ENCODE data around the gene FN3K.
"Not testable (repeated sequence)": the region's sequence is repeated elsewhere in the genome, so short reads cannot be mapped to it uniquely, and the experiment has no call there.

The FN3K gene

GRCh38 chr17:82740906-82741759 lies 5.7 kb downstream of the FN3K start:
- H3K4me3 ChIP-seq (ENCODE audit: low read length) = no peak overlapping the region
- no peak for TF ChIP-seq ZNF274 (IDR thresholded peaks at IDR 0.05; ENCODE audit: low read depth, low read length)

GRCh38 chr17:82743344-82744219 lies 8.2 kb downstream of the FN3K start:
- H3K4me3 ChIP-seq (ENCODE audit: low read length) = no peak overlapping the region
- no peak for TF ChIP-seq ZNF274 (IDR thresholded peaks at IDR 0.05; ENCODE audit: low read depth, low read length)

GRCh38 chr17:82744736-82745135 lies 9.3 kb downstream of the FN3K start:
- not testable (repeated sequence) for H3K4me3 ChIP-seq (ENCODE audit: low read length)

GRCh38 chr17:82745524-82745923 lies 10.1 kb downstream of the FN3K start:
- H3K4me3 ChIP-seq (ENCODE audit: low read length) = no peak overlapping the region
- no peak for TF ChIP-seq ZNF274 (IDR thresholded peaks at IDR 0.05; ENCODE audit: low read depth, low read length)

GRCh38 chr17:82748756-82749155 lies 13.3 kb downstream of the FN3K start:
- TF ChIP-seq ZNF274 (IDR thresholded peaks at IDR 0.05; ENCODE audit: low read depth, low read length) = no peak
- no peak overlapping the region for H3K4me3 ChIP-seq (ENCODE audit: low read length)

GRCh38 chr17:82750241-82750908 lies 15.0 kb downstream of the FN3K start:
- TF ChIP-seq ZNF274 (IDR thresholded peaks at IDR 0.05; ENCODE audit: low read depth, low read length) = no peak
- no peak overlapping the region for H3K4me3 ChIP-seq (ENCODE audit: low read length)

GRCh38 chr17:82751171-82751570 lies 15.8 kb downstream of the FN3K start:
- H3K4me3 ChIP-seq (ENCODE audit: low read length) = peak overlapping the region; percentile 72; the same call in 1 of the 2 replicates
- no peak for TF ChIP-seq ZNF274 (IDR thresholded peaks at IDR 0.05; ENCODE audit: low read depth, low read length)

- TF ChIP-seq ZNF274 (IDR thresholded peaks at IDR 0.05; ENCODE audit: low read depth, low read length) = no peak
- peak within 1 kb of the TSS; percentile 90 for H3K4me3 ChIP-seq (ENCODE audit: low read length)
Measured at GRCh38 chr17:82751571-82752370, 16.4 kb downstream of the FN3K start, which contains the start of gene TBCD. Gene TBCD (plus strand): TSS chr17:82752065. CDS start chr17:82752194, 129 bp downstream.

- peak overlapping the region; percentile 90 for H3K4me3 ChIP-seq (ENCODE audit: low read length)
- TF ChIP-seq ZNF274 (IDR thresholded peaks at IDR 0.05; ENCODE audit: low read depth, low read length) = no peak
Measured at GRCh38 chr17:82752371-82753200, 17.2 kb downstream of the FN3K start.

GRCh38 chr17:82753201-82753464 lies 17.7 kb downstream of the FN3K start:
- H3K4me3 ChIP-seq (ENCODE audit: low read length) = peak overlapping the region; percentile 90; the same call in 1 of the 2 replicates
- no peak for TF ChIP-seq ZNF274 (IDR thresholded peaks at IDR 0.05; ENCODE audit: low read depth, low read length)

GRCh38 chr17:82754297-82755208 lies 19.1 kb downstream of the FN3K start:
- H3K4me3 ChIP-seq (ENCODE audit: low read length) = no peak overlapping the region
- no peak for TF ChIP-seq ZNF274 (IDR thresholded peaks at IDR 0.05; ENCODE audit: low read depth, low read length)

- H3K4me3 ChIP-seq (ENCODE audit: low read length) = no peak overlapping the region
- no peak for TF ChIP-seq ZNF274 (IDR thresholded peaks at IDR 0.05; ENCODE audit: low read depth, low read length)
Measured at GRCh38 chr17:82756166-82756565, 20.8 kb downstream of the FN3K start.
